ENCODE measurements around the gene IRF4. TPM values are rescaled to one million over a fixed set of nuclear protein-coding genes. Genes with fewer than 3 reads are reported as not detected.

IRF4 gene
- total and polyA plus RNA-seq, 4 donors, result 0.85 to 5.0 (median 2.9) TPM

GRCh38 chr6:350371-350770 lies 41.2 kb upstream of the IRF4 start:
- no peak for TF ChIP-seq CTCF (IDR thresholded peaks at IDR 0.05; ENCODE audit: control extremely low read depth, extremely low read depth)
- peaks cover 0 to 17% (median 2%) of the 10 kb centered on the region in 4 donors for H3K36me3 ChIP-seq (ENCODE audit: control insufficient read depth in 4 of 4, insufficient read depth in 4 of 4, low read length in 4 of 4)
- no peak for DNase-seq

GRCh38 chr6:351011-351866 lies 40.3 kb upstream of the IRF4 start:
- Histone ChIP-seq H3K9ac (ENCODE audit: insufficient read depth in 1 of 2, low read length in 2 of 2) (no peak overlapping the region), H3K36me3 (ENCODE audit: control insufficient read depth in 4 of 4, insufficient read depth in 4 of 4, low read length in 4 of 4) (peaks cover 0 to 17% (median 2%) of the 10 kb centered on the region in 4 donors), H3K4me3 (no peak overlapping the region), H3K4me1 (ENCODE audit: control insufficient read depth in 5 of 5, insufficient read depth in 5 of 5, low read length in 5 of 5) (peaks cover 0 to 3% (median 0%) of the 10 kb centered on the region in 5 donors), H3K27ac (ENCODE audit: low read depth in 1 of 2, low read length in 1 of 2) (no peak overlapping the region), H3K27me3 (ENCODE audit: control insufficient read depth in 3 of 3, insufficient read depth in 3 of 3, low read length in 2 of 3) (no peaks in the 10 kb centered on the region), H3K9me3 (ENCODE audit: control insufficient read depth in 4 of 4, insufficient read depth in 3 of 4, low read length in 3 of 4) (peaks cover 0 to 3% (median 0%) of the 10 kb centered on the region in 4 donors)
- WGBS, 2 donors, result 90 to 92% methylated on average over 31 of the region's 31 CpGs
- ATAC-seq (ENCODE audit: insufficient read depth, low FRiP score) (no peak), DNase-seq (no peak)
- TF ChIP-seq CTCF (IDR thresholded peaks at IDR 0.05; ENCODE audit: control extremely low read depth, extremely low read depth), result no peak

More at GRCh38 chr6:350371-350770, 41.2 kb upstream of the IRF4 start:
- Histone ChIP-seq H3K9ac (ENCODE audit: insufficient read depth in 1 of 2, low read length in 2 of 2) (no peak overlapping the region), H3K9me3 (ENCODE audit: control insufficient read depth in 4 of 4, insufficient read depth in 3 of 4, low read length in 3 of 4) (peaks cover 0 to 3% (median 0%) of the 10 kb centered on the region in 4 donors), H3K27me3 (ENCODE audit: control insufficient read depth in 3 of 3, insufficient read depth in 3 of 3, low read length in 2 of 3) (no peaks in the 10 kb centered on the region), H3K4me3 (no peak overlapping the region), H3K27ac (ENCODE audit: low read depth in 1 of 2, low read length in 1 of 2) (no peak overlapping the region), H3K4me1 (ENCODE audit: control insufficient read depth in 5 of 5, insufficient read depth in 5 of 5, low read length in 5 of 5) (peaks cover 0 to 4% (median 0%) of the 10 kb centered on the region in 5 donors)
- ATAC-seq (ENCODE audit: insufficient read depth, low FRiP score), result no peak
- WGBS, 2 donors, result 83 to 90% methylated on average over 9 of the region's 9 CpGs

- Histone ChIP-seq H3K27me3 (ENCODE audit: control insufficient read depth in 3 of 3, insufficient read depth in 3 of 3, low read length in 2 of 3) (no peaks in the 10 kb centered on the region), H3K27ac (ENCODE audit: low read depth in 1 of 2, low read length in 1 of 2) (no peak overlapping the region), H3K4me3 (no peak overlapping the region), H3K9me3 (ENCODE audit: control insufficient read depth in 4 of 4, insufficient read depth in 3 of 4, low read length in 3 of 4) (peaks cover 0 to 3% (median 0%) of the 10 kb centered on the region in 4 donors), H3K36me3 (ENCODE audit: control insufficient read depth in 4 of 4, insufficient read depth in 4 of 4, low read length in 4 of 4) (peaks cover 0 to 17% (median 1%) of the 10 kb centered on the region in 4 donors), H3K9ac (ENCODE audit: insufficient read depth in 1 of 2, low read length in 2 of 2) (no peak overlapping the region), H3K4me1 (ENCODE audit: control insufficient read depth in 5 of 5, insufficient read depth in 5 of 5, low read length in 5 of 5) (peaks cover 0 to 1% (median 0%) of the 10 kb centered on the region in 5 donors)
- DNase-seq (no peak), ATAC-seq (ENCODE audit: insufficient read depth, low FRiP score) (no peak)
- no peak for TF ChIP-seq CTCF (IDR thresholded peaks at IDR 0.05; ENCODE audit: control extremely low read depth, extremely low read depth)
- WGBS, 2 donors, result 82 to 84% methylated on average over 4 of the region's 4 CpGs
Observed at GRCh38 chr6:351867-352289, 39.7 kb upstream of the IRF4 start.

All from lung (tissue), 12 donors.